Glomerular visceral epithelial cell (primary cell): ENCODE measurements around the gene LGALS16.
A peak's percentile ranks its signal among the peaks of the same experiment; 100 is the strongest.
"Not testable (repeated sequence)": the region's sequence is repeated elsewhere in the genome, so short reads cannot be mapped to it uniquely, and the experiment has no call there.

ENCODE experiments used
- DNase-seq: peaks from one replicate; pipeline ENCODE4 v3.0.0-alpha.2; 2016; ENCODE audit errors: extremely low spot score

Gene LGALS16

DNA sequence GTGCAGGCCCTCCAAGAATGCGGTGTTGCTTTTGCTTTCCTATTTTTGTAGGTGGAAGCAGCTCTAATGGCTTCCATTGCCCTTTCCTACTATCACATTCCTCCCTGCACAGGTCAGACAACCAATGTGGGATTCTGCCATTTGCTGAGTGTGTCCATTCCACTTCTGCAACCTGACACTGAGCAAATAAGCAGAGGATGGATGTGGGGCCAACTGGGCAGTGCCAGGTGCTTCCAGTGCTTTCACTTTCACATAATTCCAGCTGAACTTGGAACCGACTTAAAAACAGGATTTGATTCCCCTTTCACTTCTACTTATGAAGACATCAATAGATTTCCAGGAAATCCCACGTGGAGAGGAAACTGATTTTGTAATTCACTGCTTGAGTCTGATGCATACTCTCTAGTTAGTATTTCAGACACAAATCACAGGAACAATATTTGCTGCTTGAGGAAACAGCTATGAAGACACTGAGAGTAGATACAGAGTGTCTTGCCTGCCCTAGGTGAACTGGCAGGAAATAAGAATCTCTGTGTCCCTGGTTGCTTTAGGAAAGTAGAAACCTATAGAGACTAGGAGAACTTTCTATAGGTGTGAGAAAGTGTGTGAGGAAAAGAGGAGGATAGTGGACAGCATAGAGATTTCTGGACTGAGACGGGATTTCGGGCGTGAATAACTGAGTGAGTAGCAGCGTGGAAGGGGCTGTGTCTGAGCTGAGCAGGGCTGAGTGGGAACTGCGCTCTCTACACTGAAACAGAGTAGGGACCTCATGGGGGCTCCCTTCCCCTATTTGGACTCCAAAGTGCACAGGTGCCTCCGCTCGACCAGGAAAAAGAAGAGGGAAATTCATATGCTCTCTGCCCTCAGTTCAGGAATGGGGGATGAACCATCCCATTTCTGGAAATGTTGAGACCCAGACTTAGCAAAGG is 22.5 kb downstream of the LGALS16 start:
- peak; percentile 24 for DNase-seq

DNA sequence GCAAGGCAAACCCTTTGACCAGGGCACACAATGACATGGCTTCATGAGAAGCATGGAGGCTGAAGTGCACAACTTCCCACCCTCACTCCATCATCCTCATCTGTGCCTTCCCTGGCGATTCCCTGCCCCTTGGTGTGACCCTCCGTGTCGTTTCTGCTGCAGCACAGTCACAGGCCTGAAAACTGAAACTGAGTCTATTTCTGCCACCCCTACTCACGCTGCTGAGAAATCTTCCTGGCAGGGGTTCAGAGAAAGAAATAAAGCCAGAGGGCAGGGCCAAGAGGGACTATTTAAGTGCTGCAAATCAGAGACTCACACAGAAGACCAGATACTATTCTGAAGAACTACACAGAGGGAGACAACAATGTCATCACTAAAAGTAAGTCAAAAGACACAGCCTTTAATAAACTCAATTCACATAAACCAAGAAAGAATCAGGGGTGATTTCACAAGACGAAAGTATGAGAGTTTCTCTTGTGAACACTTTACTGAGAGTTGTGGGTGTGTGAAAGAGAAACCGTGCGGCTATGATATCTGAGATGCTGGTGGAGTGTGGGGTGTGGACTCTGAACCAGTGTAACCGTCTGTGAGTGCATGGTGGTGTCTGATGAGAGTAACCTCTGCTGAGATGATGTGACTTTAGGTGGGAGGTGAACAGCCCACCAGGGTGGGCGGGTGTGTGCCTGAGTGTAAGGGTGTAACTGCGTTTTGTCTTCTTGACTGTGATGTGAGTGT is 23.5 kb downstream of the LGALS16 start:
- DNase-seq: no peak

DNA sequence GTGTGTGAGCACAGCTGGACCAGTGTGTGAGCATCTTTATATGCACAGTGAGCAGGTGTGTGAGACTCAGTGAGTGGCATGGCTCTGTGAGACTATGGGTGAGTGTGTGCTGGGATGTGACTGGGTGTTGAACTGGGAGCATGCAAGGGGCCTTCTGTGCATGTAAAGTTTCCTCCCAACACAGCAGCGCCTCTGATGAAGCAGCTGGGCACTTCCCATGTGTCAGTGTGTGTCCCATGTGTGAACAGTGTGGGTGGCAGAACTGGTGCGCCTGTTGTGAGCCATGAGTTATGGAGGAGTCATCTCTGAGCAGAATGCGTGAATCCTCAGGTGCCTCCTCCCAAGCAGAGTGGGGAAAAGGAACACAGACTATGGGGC is 24.1 kb downstream of the LGALS16 start:
- DNase-seq: no peak

DNA sequence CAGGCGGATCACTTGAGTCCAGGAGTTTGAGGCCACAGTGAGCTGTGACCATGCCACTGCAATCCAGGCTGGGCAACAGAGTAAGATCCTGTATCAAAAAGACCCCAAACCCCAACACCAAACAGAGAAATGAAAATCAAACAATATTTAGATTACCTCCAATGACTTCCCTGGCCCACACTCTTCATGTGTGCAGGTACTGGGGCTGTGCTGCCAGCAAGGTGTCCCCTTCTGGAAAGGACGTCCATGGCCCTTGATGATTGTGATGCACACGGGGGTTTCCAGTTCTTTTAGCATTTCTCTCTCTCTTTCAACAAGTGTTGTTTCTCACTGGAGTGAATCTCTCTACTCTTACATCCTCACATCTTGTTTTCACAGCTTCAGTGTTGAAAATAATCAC is 24.9 kb downstream of the LGALS16 start:
- no peak for DNase-seq

DNA sequence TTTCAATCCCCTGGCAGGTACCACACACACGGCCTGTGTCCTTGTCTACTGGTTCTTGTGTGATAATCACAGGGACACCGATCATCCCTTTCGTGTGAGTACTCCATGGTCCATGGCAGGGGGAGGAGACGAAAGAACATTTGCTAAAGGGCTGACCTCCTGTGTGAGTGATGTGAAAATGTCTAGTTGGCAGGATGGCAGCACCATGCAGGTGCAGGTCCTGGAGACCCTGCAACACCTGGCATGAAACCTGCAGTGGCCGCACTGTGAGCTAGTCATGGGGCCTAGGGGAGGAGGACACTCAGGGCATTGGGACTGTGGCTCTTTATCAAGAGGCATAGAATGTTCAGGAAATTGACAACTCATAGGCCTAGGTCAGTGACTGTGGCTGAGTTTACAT is 25.7 kb downstream of the LGALS16 start:
- no peak for DNase-seq

DNA sequence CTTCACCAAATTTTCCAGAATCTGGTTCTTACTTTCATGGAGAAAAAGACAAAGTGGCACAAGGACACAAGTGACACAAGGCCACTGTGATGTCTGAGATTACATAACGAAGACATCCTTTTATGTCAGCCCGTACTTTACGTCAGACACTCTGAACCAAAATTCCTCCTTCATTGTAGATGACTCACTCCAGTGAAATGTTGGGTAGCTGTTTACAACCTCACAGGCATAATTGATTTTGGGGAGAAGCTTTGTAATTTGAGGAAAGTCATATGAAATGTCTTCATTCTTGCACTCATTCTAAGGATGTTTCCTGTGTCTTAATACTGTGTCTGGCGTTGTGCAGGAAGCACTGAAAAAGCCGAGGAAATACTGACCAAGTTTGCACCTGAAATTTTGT is 28.6 kb downstream of the LGALS16 start:
- no peak for DNase-seq

DNA sequence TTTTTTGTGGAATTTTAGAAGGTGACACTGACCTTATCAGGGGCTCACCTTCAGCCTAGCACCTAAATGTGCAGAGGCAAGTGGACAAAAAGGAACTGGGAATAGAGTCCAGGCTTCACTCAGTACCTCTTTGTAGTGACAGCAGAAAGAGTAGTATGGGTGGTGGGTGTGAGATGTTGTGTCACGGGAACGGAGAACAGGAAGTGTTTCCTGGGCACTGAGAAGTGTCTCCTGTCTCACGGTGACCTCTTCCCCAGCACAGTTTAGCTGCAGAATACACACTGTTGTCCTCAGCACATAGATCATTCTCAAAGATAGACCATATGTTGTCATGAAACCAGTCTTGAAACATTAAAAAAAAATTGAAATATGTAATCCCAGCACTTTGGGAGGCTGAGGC is 31.0 kb downstream of the LGALS16 start:
- DNase-seq: no peak

DNA sequence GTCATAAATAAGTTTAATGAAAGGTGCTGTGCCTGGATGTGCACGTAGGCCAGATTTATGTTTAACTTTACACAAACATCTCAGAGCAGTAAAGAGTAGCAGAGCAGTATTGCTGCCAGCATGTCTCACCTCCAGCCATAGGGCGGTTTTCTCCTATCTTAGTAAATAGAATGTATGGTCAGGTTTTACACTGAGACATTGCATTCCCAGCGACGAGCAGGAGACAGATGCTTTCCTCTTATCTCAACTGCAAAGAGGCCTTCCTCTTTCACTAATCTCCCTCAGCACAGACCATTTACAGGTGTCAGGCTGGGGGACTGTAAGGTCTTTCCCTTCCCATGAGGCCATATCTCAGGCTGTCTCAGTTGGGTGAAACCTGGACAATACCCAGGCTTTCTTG is 32.9 kb downstream of the LGALS16 start:
- DNase-seq: not testable (repeated sequence)

DNA sequence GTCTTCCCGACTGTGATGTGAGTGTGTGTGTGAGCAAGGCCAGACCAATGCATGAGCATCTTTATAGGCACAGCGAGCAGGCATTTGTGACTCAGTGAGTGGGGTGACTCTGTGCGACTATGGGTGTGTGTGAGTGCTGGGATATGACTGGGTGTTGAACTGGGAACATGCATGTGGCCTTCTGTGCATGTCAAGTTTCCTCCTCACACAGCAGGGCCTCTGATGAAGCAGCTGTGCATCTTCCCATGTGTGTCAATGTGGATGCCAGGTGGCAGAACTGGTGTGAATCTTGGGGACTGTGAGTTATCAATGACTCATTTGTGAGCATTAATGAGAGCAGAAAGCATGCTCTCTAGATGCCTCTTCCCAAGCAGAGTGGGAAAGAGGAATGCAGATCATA is 36.5 kb downstream of the LGALS16 start:
- no peak for DNase-seq

DNA sequence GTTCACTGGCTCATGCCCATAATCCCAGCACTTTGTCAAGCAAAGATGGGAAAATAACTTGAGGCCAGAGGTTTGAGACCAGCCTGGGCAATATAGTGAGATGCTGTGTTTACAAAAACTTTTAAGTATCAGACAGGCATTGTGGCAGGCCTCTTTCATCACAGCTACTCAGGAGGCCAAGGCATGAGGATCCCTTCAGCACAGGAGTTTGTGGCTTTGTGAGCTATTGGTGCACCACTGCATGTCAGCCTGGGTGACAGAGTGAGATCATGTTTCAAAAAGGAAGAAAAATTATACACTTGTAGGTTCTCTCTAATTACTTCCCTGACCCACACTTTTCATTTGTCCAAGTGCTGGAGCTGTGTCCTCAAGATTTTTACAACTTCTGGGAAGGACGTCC is 37.1 kb downstream of the LGALS16 start:
- DNase-seq: no peak

DNA sequence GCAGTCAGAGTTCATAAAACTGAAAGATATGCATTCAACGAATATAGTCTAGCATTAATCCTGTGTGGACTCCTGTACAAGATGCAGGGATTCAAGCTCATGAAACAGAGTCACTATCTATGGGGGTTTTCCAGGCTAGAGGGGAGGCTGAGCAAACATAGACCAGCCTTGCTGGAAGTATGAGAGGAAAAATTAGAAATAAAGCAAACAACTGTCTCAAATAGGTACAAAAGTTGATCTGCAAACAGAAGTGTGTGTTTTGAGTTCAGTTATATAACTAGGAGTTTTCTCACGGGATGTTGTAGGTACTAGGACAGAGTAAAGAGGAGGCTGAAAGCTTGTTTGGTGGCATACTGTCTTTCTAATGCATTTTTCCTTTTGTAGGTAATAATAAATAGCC is 40.0 kb downstream of the LGALS16 start:
- no peak for DNase-seq

DNA sequence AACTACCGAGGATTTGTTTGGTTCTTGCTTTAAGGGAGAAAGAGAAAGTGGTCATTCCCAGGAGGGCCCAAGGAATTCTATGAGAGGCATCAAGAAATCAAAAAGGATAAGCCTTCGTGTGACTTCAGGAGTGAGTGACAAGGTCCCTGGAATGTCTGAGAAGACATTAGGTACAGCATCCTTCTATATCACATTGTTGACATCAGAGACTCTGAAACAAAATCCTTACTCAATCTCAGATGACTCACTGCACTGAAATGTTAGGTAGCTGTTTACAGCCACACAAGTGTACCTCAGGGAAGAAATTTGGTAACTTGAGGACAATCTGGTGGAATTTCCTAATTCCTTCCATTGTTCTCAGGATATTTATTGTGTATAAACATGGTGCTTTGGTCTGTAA is 40.7 kb downstream of the LGALS16 start:
- no peak for DNase-seq

DNA sequence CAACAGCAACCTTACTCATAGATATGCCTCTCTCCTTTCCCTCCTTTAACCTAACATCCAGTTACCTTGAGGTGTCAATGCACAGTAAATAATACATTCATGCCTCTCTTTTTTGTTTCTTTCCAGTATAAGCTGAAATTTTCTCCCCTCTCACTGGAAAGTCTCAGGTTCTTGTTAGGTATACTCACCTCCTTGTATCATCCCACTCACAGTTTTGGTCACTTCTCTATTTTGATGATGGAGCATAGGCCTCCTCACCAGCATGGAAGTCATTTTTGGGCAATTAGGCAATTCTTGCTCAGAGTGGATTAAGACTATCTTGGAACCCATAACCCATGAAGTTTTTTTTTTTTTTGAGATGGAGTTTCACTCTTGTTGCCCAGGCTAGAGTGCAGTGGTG is 42.8 kb downstream of the LGALS16 start:
- DNase-seq: no peak

DNA sequence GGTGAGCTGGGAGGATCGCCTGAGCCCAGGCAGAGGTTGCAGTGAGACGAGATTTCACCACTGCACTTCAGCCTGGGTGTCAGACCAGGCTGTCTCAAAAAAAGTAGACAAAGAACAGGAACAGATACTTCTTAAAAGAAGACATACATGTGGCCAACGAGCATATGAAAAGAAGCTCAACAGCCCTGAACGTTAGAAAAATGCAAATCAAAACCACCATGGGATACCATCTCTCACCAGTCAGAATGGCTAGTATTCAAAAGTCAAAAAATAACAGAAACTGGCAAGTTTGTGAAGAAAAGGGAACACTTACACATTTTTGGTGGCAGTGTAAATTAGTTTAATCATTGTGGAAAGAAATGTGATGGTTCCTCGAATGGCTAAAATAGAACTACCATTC is 45.6 kb downstream of the LGALS16 start:
- no peak for DNase-seq

DNA sequence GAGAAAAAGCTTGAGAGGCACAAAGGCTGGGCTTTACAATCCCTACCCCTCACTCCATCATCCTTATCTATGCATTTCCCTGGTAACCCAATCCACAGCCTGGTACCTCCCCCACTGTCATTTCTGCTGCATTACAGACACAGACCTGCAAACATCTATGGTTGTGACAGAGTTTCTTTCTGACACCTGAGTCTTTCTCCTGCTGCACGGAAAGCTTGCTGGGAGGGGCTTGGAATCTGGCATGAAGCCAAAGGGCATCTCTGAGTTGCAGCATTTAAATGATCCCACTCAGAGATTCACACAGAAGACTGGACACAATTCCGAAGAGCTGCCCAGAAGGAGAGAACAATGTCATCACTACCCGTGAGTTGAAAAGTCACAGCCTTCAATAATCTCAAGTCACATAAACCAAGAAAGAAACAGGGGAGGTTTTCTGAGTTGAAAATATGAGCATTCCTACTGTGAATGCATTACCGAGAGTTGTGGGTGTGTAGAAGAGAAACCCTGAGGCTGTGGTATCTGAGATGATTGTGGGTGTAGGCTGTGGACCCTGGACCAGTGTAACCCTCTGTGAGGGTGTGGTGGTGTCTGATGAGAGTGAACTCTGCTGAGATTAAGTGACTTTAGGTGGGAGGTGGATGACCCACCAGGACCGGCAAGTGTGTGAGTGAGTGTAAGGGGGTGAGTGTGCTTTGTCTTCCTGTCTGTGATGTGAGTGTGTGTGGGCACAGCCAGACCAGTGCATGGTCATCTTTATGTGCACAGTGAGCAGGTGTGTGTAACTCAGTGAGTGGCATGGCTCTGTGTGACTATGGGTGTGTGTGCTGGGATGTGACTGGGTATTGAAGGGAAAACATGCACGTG is 48.7 kb downstream of the LGALS16 start, which contains the start of gene LGALS14:
TSS of gene LGALS14 (plus strand) at position 301 of the 864 bp plus-strand sequence. CDS start at position 349, 48 bp downstream.
- DNase-seq: no peak

DNA sequence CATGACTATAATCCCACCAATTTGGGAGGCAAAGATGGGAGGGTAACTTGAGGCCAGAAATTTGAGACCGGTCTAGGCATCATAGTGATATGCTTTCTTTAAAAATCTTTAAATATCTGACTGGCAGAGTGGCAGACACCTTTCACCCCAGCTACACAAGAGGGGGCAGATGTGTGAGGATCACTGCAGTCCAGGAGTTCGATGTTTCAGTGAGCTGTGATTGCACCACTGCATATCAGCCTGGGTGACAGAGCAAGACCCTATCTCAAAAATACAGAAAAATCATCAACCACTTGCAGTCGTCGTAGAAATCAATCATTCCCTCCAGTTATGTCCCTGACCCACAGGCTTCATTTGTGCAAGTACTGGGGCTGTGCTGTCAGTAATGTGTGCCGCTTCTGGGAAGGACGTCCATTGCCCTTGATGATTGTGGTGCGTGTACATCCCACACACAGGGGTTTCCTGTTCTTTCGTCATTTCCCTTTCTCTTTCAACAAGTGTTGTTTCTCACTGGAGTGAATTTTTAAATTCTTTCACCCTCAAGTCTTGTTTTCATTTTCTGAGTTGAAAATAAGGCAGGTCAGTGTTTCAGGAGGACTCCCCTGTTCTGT is 50.0 kb downstream of the LGALS16 start:
- DNase-seq: no peak

DNA sequence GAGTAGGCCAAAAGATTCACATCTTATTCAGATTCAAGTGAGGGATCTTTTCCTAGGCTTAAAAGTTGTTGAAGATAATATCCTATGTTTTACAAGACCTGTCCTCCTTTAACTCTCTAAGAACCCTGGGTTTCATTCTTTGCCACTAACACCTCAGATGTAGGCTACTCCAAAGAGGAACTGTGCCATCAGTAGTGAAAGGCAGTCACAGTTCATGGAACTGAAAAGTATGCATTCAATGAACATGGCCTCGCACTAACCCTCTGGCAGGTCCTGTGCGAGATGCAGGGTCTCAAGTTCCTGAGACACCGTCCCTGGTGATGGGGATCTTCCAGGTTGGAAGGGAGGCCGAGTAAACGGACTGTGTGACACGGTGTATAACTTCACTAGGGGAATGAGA is 52.9 kb downstream of the LGALS16 start:
- DNase-seq: no peak

DNA sequence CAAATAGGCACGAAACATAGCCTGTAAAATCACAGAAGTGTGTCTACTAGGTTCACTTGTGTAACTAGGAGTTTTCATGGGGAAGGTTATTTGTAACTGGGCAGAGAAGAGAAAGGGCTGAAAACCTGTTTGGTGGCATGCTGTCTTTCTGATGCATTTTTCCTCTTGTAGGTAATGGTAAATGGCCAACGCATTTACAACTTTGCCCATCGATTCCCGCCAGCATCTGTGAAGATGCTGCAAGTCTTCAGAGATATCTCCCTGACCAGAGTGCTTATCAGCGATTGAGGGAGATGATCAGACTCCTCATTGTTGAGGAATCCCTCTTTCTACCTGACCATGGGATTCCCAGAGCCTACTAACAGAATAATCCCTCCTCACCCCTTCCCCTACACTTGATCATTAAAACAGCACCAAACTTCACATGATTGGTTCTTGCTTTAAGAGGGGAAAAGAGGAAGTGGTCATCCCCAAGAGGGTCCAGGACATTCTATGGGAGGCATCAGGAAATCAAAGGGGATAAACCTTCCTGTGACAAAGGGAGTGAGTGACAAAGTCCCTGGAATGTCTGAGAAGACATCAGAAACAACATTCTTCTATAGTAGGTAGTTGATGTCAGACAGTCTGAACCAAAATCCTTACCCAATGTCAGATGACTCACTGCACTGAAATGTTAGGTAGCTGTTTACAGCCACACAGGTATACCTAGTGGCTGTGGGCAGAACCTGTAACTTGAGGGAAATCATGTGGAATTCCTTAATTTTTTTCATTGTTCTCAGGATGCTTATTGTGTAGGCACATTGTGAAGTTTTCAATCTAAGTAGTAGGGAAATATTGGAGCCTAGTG is 53.5 kb downstream of the LGALS16 start:
- no peak for DNase-seq
